Chondrocyte (in vitro differentiated cells): ENCODE results near the gene MACROD2. TPM values are rescaled to one million over a fixed set of nuclear protein-coding genes. Genes with fewer than 3 reads are reported as not detected.

Source experiments
- DNase-seq: peaks from one replicate; pipeline ENCODE4 v3.0.0; 2021; ENCODE audit warnings: mixed read lengths, low spot score
- H3K27ac Mint-ChIP-seq: one replicate; pipeline ENCODE4 v1.8.0; 2021; ENCODE audit warnings: mild to moderate bottlenecking, moderate library complexity, mixed read lengths; ENCODE audit not compliant: unreplicated experiment
- H3K27me3 Mint-ChIP-seq: 2 replicates; pipeline ENCODE4 v1.8.0; 2021; ENCODE audit warnings: low read depth, mixed read lengths
- H3K36me3 Mint-ChIP-seq: 2 replicates; pipeline ENCODE4 v1.8.0; 2021; ENCODE audit warnings: low read depth, mixed read lengths
- H3K4me1 Mint-ChIP-seq: 2 replicates; pipeline ENCODE4 v1.8.0; 2021; ENCODE audit warnings: low read depth, mild to moderate bottlenecking, mixed read lengths
- H3K4me3 Mint-ChIP-seq: one replicate; pipeline ENCODE4 v1.8.0; 2021; ENCODE audit warnings: mild to moderate bottlenecking, moderate library complexity, mixed read lengths; ENCODE audit not compliant: unreplicated experiment
- H3K9me3 Mint-ChIP-seq: 2 replicates; pipeline ENCODE4 v1.8.0; 2021; ENCODE audit warnings: low read depth, mixed read lengths
- total RNA-seq: library from RNA; stranded (reverse); gene quantifications from 3 replicates; pipeline ENCODE4 v1.2.1, GENCODE V29; 2021
- TF ChIP-seq, protein P1 (sequence below): fragments of 200-600 bp; sonication (generic); IDR thresholded peaks from 2 replicates; pipeline ENCODE4 v1.5.0; 2021; ENCODE audit warnings: antibody characterized with exemption, mild to moderate bottlenecking, moderate library complexity

Gene MACROD2
- total RNA-seq, 1 donor from 2014 or later: 3.2 TPM

- DNase-seq: no peak
- H3K4me3 Mint-ChIP-seq: no peak overlapping the region
- H3K27me3 Mint-ChIP-seq: no peaks in the 10 kb centered on the region
- no peaks in the 10 kb centered on the region for H3K4me1 Mint-ChIP-seq
- H3K9me3 Mint-ChIP-seq: peaks cover 3% of the 10 kb centered on the region
- TF ChIP-seq, protein P1, sequence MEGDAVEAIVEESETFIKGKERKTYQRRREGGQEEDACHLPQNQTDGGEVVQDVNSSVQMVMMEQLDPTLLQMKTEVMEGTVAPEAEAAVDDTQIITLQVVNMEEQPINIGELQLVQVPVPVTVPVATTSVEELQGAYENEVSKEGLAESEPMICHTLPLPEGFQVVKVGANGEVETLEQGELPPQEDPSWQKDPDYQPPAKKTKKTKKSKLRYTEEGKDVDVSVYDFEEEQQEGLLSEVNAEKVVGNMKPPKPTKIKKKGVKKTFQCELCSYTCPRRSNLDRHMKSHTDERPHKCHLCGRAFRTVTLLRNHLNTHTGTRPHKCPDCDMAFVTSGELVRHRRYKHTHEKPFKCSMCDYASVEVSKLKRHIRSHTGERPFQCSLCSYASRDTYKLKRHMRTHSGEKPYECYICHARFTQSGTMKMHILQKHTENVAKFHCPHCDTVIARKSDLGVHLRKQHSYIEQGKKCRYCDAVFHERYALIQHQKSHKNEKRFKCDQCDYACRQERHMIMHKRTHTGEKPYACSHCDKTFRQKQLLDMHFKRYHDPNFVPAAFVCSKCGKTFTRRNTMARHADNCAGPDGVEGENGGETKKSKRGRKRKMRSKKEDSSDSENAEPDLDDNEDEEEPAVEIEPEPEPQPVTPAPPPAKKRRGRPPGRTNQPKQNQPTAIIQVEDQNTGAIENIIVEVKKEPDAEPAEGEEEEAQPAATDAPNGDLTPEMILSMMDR: no peak
- H3K27ac Mint-ChIP-seq: no peak overlapping the region
- H3K36me3 Mint-ChIP-seq: no peaks in the 10 kb centered on the region
Observed at GRCh38 chr20:16050366-16050765, 2055.1 kb downstream of the MACROD2 start.

DNA sequence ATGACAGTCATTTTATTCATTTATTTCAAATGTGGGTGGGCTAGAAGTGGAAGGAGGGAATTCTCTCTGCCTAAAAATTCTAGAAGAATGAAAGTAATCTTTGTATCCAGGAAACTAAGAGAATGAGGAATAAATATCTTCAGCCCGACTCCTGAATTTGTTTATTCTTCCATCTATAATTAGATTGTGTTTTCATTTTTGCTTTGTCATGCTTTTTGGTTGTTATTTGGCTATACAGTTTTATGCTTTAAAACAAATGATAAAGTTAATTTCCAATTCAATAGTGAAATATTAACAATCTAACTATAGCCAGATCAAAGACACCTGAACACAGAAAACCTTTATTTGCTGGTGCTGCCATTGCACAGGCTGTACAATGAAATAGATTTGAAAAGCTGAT, 2056.7 kb downstream of the MACROD2 start:
- H3K36me3 Mint-ChIP-seq: no peaks in the 10 kb centered on the region
- H3K4me3 Mint-ChIP-seq: no peak overlapping the region
- no peaks in the 10 kb centered on the region for H3K4me1 Mint-ChIP-seq
- no peak overlapping the region for H3K27ac Mint-ChIP-seq
- no peaks in the 10 kb centered on the region for H3K27me3 Mint-ChIP-seq
- no peak for DNase-seq
- TF ChIP-seq, protein P1: no peak
- peaks cover 3% of the 10 kb centered on the region for H3K9me3 Mint-ChIP-seq

DNA sequence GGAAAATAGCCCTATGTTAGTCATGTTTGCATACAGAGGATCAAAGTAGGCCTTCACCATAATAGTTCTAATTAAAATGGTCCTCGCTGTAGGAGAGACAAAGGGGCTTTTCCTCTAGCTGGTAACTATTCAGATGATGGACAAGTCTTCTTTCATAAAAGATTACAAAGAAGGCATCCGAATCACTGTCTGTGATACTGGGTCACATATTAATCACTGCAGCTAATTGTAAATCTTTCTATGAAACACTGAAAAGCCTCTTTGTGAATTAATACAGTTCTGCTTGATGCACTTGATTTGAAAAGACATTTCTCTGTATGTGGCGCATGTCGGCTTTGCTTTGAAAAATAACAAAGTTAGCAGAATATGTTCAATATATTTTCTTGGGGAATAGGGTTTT, 2057.1 kb downstream of the MACROD2 start:
- no peak overlapping the region for H3K4me3 Mint-ChIP-seq
- no peak overlapping the region for H3K27ac Mint-ChIP-seq
- no peaks in the 10 kb centered on the region for H3K4me1 Mint-ChIP-seq
- no peak for DNase-seq
- no peaks in the 10 kb centered on the region for H3K36me3 Mint-ChIP-seq
- TF ChIP-seq, protein P1: no peak
- H3K9me3 Mint-ChIP-seq: peaks cover 3% of the 10 kb centered on the region
- H3K27me3 Mint-ChIP-seq: no peaks in the 10 kb centered on the region

GRCh38 chr20:16054985-16055384, 2059.7 kb downstream of the MACROD2 start:
- H3K9me3 Mint-ChIP-seq: peaks cover 3% of the 10 kb centered on the region
- no peak overlapping the region for H3K4me3 Mint-ChIP-seq

DNA sequence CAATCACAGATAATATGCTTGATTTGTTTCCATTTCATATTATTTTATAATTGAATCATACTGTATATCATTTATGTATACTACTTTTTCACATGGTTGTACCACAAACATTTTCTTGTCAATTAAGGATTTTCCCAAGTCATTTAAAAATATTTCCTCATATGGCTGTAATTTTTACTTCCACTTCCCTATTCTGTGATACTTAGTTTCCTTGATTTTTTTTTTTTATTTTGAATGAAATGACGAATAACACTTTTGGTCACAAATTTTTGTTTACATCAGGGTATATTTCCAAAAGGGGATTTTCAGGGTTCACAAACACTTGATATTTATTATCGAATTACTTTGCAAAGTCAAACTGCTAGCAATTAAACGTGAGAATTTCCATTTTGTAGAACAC, 2062.3 kb downstream of the MACROD2 start:
- Mint-ChIP-seq H3K4me3 (no peak overlapping the region), H3K27me3 (peaks cover under 1% of the 10 kb centered on the region), H3K9me3 (peaks cover 3% of the 10 kb centered on the region), H3K36me3 (no peaks in the 10 kb centered on the region), H3K4me1 (no peaks in the 10 kb centered on the region), H3K27ac (no peak overlapping the region)
- no peak for DNase-seq
- TF ChIP-seq, protein P1: no peak

More at GRCh38 chr20:16054985-16055384, 2059.7 kb downstream of the MACROD2 start:
- DNase-seq: no peak
- TF ChIP-seq, protein P1: no peak
- H3K4me1 Mint-ChIP-seq: no peaks in the 10 kb centered on the region
- no peaks in the 10 kb centered on the region for H3K27me3 Mint-ChIP-seq
- no peak overlapping the region for H3K27ac Mint-ChIP-seq
- H3K36me3 Mint-ChIP-seq: no peaks in the 10 kb centered on the region
